HCT116 (cell line): ENCODE results near the gene NR6A1.
A peak's percentile ranks its signal among the peaks of the same experiment; 100 is the strongest.

Experiments used
- EZH2 ChIP-seq: fragments of 200-600 bp; sonication (generic); IDR thresholded peaks from 2 replicates; pipeline ENCODE4 v1.6.1; 2017; ENCODE audit warnings: antibody characterized with exemption, mixed run types
- EZH2phosphoT487 ChIP-seq: fragments of 200-600 bp; IDR thresholded peaks from 2 replicates; pipeline ENCODE4 v1.6.1; 2018; ENCODE audit warnings: antibody characterized with exemption, borderline replicate concordance
- POLR2A ChIP-seq: IDR thresholded peaks from 2 replicates; pipeline ENCODE4 v1.7.0; 2011; ENCODE audit warnings: borderline replicate concordance; ENCODE audit not compliant: insufficient read depth, insufficient read length; ENCODE audit errors: extremely low read depth
- RAD21 ChIP-seq: IDR thresholded peaks from 2 replicates; pipeline ENCODE4 v1.6.1; 2012; ENCODE audit warnings: low read depth, mild to moderate bottlenecking
- REST ChIP-seq: IDR thresholded peaks from 2 replicates; pipeline ENCODE4 v1.6.1; 2012; ENCODE audit warnings: low read depth
- SIN3A ChIP-seq: IDR thresholded peaks from 2 replicates; pipeline ENCODE4 v1.6.1; 2012; ENCODE audit warnings: low read depth
- SP1 ChIP-seq: IDR thresholded peaks from 2 replicates; pipeline ENCODE4 v1.6.1; 2012; ENCODE audit warnings: low read depth
- ZFX ChIP-seq: fragments of 450-650 bp; IDR thresholded peaks from 2 replicates; pipeline ENCODE4 v1.6.1; 2017
- TF ChIP-seq, protein P1 (sequence below), 3 experiments: fragments of 200-600 bp in 1 of 3; sonication (generic) in 1 of 3; IDR thresholded peaks in 2 of 3; conservative IDR thresholded peaks in 1 of 3; 2 replicates each; pipeline ENCODE4 v1.5.1; 2012 to 2017; ENCODE audit warnings: low read depth in 2 of 3, low read length in 2 of 3, antibody characterized with exemption in 1 of 3, borderline replicate concordance in 1 of 3, control low read depth in 1 of 3, mild to moderate bottlenecking in 1 of 3, mixed read lengths in 1 of 3, mixed run types in 1 of 3, moderate library complexity in 1 of 3; ENCODE audit not compliant: insufficient read depth in 1 of 3

- TF ChIP-seq, protein P1, sequence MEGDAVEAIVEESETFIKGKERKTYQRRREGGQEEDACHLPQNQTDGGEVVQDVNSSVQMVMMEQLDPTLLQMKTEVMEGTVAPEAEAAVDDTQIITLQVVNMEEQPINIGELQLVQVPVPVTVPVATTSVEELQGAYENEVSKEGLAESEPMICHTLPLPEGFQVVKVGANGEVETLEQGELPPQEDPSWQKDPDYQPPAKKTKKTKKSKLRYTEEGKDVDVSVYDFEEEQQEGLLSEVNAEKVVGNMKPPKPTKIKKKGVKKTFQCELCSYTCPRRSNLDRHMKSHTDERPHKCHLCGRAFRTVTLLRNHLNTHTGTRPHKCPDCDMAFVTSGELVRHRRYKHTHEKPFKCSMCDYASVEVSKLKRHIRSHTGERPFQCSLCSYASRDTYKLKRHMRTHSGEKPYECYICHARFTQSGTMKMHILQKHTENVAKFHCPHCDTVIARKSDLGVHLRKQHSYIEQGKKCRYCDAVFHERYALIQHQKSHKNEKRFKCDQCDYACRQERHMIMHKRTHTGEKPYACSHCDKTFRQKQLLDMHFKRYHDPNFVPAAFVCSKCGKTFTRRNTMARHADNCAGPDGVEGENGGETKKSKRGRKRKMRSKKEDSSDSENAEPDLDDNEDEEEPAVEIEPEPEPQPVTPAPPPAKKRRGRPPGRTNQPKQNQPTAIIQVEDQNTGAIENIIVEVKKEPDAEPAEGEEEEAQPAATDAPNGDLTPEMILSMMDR (IDR thresholded peaks at IDR 0.05 in 2 of 3, conservative IDR thresholded peaks at IDR 0.05 in 1 of 3; ENCODE audit: borderline replicate concordance in 1 of 3, insufficient read depth in 1 of 3, low read depth in 2 of 3, low read length in 2 of 3) = no peak
- TF ChIP-seq RAD21 (peak; percentile 39), EZH2 (no peak), SIN3A (peak; percentile 90), REST (no peak), ZFX (no peak), SP1 (peak; percentile 97), POLR2A (no peak), EZH2phosphoT487 (no peak)
Measured at GRCh38 chr9:124574534-124575375, 196.4 kb downstream of the NR6A1 start.
